T-helper 9 cell (primary cell): ENCODE results near the gene HTR1B.

Experiments
- DNase-seq: peaks from one replicate; pipeline ENCODE4 v3.0.0-alpha.2; 2020

HTR1B gene

DNA sequence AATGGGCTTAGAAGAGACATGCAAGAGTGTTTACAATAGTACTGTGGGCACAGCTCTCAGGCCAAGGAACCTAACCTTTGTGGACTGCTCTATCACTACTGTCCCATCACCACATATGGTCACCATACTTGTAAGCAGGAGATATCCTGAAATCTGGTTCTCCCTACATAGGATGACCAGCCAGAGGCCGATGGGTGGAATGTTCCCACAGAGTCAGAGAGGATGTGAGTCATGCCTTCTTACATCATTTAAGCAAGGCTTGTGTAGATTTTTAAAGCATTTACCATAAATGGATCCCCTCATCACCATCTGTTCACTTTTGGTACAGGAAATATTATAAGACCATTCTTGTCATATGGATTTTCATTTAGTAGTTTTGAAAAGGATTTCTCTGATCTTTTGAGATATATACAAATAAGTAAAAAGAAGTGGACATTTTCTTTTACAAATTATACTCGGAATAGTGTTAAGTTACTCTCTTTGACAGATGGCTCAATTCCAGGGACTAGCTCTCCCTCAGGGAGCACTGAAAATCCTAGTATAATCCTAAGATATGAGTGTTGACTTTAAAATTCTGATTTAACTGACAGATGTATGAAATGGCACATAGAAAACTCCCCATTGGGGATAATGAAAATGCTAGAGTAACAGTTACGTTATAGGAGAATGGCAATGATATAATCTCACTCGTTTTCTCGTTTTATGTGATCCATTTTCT, 6.6 kb downstream of the HTR1B start:
- no peak for DNase-seq

DNA sequence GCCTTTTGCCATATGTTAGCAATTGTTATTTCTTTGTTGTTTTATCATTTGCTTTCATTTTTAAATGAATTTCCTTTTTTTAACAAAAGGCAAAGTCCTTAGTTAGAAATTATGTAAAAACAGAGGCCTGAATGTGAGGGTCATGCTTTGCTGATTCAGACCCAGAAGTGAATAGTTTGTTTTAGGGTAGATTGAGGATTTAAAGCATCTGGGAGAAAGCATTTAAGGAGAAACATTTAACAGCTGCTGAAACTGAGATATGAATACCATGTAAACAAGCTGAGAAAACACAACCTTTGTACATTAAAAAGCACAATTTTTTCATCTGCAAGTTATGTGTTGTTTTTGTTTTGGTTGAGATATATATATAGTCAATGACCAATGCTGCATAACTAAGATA, 8.0 kb downstream of the HTR1B start:
- DNase-seq = no peak

DNA sequence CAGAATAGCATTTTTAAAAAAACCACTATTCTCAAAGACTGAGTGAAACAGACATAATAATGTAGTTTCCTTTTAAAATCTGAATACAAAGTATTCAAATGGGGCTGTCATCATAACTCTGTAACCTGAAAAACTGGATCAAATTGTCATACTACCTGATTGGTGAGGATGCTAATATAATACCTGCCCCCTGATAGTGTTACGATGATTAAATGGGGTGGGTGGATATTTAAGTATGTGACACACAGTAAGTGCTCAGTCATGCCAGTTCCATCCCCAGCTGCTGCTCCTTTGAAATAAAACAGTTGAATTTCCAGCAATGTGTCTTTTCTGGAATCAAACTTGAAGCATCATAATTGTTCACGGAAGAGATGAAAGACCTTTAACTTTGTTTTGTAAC, 8.9 kb downstream of the HTR1B start:
- DNase-seq = no peak

DNA sequence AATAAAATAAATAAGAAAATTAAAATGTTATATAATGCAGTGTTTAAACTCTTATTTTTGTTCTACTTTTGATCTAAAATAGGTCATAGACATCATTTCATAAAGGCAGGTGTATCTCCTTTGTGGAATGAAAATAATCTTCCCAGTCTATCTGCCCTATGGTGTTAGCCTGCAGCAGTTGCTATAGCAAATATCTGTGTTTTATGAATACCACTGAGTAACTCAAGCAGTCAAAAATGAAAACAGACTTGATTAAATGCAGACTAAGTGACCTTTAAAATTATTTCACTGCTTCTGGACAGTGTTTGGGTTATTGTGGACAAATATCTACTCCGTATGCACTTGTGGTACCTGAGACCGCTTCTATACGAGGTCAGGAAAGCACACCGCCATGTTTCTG, 11.8 kb downstream of the HTR1B start:
- DNase-seq = no peak

DNA sequence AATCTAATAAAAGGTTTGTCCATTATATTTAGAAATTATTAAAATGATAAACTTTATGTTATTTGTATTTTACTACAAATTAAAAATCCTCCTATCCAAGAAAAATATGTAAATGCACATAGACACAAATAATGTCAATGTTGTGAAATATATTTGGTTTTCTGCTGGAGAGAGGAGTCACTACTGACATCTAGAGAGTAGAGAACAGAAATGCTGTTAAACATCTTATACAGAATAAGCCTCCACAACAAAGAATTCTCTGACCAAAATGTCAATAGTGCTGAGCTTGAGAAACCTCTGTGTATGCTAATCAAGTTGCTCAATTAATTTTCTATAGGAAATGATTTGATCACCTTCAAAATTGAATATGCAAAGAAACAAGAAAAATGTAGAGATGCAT, 12.4 kb downstream of the HTR1B start:
- DNase-seq = no peak

DNA sequence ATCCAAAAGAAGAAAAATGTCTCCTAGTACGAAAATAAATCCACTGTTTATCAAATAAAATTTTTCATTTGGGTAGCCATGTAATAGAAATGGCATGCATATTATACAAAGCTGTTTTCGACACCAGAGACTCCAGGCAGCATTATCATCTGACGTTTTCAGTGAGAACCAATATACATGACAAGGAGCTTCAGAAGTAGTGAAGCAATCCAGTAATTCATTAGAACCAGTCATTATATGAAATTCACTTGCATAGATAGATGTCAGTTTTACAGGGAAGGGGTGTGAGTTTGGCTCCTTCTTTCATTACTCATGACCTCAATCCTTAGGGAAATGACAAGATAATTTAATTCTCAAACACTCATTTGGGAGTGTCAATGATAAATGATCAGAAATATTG, 14.7 kb downstream of the HTR1B start:
- DNase-seq = no peak

DNA sequence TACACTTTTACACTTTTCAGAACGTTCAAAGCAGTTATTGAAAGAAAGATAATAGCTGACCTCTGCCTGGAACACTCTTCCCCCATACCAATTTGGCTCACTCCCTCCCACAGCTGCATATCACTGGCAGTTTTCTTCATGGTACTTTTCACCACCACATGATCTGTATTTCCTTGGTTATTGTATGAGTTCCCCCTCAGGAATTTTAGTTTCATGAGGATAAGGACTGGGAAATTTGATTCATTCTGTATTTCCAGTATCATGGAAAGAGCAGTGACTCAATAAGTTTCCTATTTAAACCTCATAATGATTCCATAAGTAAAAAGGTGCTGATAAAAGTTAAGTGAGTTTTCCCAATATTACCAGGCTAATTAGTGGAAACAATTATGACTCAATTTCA, 16.0 kb downstream of the HTR1B start:
- no peak for DNase-seq

DNA sequence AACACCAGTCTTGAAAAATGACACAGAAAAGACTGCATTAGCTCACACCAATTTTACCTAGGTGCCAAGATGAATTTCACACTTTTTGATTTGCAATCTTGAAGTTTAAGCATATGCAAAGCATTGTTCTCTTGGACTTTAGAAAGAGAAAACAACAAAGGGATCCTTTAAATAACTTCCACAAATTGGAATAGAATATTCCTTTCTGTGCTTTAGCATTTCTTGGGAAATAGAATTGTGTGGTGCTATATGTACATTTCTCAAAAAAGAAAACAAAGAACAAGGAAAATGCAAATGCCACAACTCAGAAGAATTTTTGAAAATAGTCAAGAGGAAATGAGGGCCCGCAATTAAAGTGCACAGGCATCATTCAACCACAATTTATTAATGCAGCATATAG, 17.0 kb downstream of the HTR1B start:
- DNase-seq = no peak

DNA sequence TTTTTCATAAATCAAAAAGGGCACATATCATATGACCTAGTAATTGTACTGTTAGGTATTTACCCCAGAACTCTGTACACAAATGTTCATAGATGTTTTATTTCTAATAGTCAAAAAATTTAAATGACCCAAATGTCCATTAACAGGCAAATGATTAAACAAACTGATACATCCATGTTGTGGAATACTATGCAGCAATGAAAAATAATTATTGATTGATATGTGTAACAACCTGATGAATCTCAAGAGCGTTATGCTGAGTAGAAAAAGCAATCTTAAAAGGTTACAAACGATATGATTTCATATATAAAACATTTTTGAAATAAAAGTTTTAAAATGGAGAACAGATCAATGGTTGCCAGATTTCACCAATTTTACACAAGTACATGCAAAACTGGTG, 18.1 kb downstream of the HTR1B start:
- no peak for DNase-seq

DNA sequence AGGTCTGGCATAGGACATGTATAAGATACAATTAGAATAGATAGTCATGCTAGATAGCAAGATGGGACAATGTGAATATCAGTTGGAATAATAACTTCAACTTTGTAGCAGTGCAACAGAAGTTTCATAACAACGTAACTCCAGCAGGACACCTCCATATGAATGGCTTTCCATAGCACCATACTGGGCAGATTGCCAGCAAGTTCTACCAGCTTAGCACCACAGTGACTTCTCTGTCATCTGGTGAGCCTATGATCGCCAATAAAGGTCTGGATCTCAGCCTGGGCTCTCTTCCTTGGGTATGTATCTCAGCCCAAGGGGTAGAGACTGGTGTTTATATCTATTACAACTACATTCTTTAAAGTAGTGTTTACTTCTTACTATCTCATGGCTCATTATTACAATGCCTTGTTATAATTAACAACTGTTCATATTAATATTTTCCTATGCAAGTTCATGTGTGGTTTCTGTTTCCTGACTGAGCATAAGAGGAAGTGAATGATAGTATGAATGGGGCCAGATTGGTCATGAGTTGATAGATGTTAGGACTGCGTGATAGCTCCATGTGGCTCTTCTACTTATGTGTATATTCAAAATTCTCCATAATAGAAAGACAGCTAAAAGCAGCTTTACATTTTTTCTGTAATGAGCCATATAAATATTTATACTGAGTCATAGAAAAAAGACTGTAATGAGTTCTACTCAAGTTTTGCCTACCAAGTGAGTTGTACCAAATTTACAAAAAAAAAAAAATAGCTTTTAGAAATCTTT, 22.9 kb downstream of the HTR1B start:
- DNase-seq = no peak

DNA sequence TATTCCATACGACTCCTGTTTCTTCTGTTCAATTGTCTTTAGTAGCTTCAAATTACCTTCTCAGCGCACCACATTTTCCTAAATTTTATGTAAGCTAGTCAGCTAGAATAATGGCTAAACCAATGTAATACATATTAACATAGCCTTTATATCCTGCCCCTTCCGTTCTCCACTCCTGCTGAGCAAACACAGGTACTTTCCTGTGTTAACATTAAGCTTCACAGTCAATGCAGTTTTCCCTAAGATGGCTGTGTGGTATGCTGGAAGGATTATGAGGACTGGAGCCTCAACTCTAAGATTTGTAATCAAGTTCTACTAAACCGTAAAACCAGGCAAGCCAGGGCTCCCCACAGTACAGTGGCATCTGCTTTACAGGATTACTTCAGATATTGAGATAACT, 29.4 kb downstream of the HTR1B start:
- no peak for DNase-seq

DNA sequence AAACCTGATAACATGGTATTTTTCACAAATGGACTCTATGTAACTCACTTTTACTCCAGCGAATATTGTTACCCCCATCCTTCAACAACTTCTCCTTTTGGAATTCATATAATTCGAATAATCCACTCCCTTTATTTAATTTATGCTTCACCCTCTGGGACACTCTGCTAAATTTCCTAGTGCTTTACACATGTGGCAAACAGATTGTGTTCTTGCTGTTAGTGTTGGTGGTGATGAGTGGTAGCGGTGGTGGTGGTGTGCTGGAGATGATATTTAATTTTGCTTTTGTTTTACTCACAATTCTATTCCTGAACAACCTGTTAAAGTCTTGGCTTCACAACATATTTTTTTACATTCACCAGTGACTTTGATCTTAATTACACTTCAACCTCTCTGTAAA, 32.8 kb downstream of the HTR1B start:
- DNase-seq = no peak

DNA sequence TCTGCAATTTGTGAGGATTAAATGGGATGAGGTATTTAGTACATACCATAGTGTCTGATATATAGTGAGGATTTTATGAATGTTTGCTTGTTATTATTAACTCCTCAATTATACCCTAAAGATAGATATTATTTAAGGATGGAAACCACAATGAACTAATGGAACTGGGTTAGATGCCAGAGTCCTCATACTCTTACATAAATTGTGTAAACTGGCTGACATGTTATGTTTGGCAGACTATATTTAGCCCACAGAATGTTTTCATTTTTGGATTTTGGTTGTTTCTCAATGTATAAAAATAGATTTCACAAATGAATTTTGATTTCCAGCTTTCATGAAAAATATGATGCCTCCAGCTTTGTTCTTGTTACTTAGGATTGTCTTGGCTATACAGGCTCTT, 37.6 kb downstream of the HTR1B start:
- DNase-seq = no peak

DNA sequence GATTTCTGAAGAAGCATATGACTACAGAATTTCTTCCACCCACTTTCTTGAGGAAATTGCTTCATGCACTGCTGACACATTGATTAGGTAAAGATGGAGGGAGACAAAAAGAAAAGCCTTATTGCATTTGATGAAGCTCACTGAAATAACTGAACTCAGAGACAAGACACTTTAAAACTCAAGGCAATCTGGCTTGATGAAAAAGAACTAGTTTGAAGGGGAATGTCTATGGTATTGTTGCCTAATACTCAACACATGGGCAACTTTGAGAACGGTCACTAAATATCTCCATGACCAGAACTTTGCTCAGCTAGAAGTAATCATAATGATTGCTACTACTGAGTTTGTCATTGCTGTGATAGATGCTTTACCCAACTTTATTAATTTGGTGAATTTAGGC, 38.1 kb downstream of the HTR1B start:
- no peak for DNase-seq

DNA sequence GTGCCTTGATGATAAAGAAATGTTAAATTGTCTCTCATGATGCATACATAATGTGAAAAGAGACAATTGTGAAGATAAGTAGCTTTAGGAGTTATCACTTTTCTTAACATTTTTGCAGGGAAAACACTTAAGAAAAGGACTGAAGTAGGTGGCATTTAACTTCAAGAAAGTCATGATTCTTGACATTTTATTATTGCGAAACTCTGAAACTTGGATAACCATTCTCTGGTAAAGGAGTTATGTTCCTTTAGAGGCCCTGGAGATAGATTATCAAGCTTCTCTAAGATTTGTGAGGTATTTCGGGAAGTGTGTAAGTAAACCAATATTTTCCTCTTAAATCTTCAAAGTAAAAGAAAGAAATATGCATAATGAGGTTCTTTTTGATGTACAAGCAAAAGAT, 38.5 kb downstream of the HTR1B start:
- DNase-seq = no peak

DNA sequence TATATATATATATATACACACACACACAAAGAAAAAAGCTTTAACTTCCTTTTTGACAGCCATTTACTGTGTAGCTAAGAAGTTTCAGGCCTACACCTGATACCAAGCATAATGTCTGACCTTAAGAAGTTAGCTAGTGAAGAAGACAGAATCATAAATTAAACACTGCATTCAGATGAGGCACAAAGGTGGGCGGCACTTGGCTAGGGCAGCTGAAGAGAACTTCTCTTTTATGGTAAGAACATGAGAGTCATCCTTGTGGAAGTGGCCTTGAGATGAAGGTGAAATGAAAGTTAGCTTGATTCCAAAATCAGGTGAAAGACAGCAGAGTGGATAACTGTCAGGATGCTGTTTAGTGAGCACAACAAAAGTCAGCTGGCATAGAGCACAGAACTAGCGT, 46.5 kb downstream of the HTR1B start:
- DNase-seq = no peak

DNA sequence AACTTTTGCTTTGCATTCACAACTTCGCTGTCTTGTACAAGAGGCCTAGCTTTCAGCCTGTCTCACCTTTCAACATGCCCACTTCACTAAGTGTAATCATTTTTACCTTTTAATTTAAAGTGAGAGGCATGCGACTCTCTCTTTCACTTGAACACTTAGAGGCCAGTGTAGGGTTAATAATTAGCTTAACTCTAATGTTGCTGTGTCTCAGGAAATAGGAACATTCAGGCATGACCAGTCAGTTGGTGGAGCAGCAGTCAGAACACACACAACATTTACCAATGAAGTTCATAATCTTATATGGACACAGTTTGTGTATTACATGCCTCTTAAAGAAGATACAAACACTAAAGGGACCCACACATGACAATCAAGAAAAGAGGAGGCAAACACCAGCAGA, 47.6 kb downstream of the HTR1B start:
- no peak for DNase-seq
